ENCODE results near the gene SLC41A2.

GRCh38 chr12:104986022-104986941 is 28.2 kb upstream of the SLC41A2 start, which contains the start of gene NOPCHAP1:
- TF ChIP-seq CTCF (IDR thresholded peaks at IDR 0.05; ENCODE audit: insufficient read depth, low read depth, low read length) (no peak), EZH2 (IDR thresholded peaks at IDR 0.05; ENCODE audit: insufficient read depth, low read length) (no peak)
